Smooth muscle cell (in vitro differentiated cells): ENCODE data around the gene HAAO. TPM values are rescaled to one million over a fixed set of nuclear protein-coding genes. Genes with fewer than 3 reads are reported as not detected.
A peak's percentile ranks its signal among the peaks of the same experiment; 100 is the strongest.

Experiments used
- DNase-seq: peaks from one replicate; lab custom pipeline; 2025; ENCODE audit not compliant: unreplicated experiment; lab: John Stamatoyannopoulos, UW
- H2AFZ ChIP-seq: fragments of 200-600 bp; sonication (generic); 2 replicates; pipeline ENCODE4 v1.6.0; 2016; ENCODE audit warnings: antibody characterized with exemption, low read depth, mild to moderate bottlenecking
- H3F3A ChIP-seq: fragments of 200-600 bp; sonication (generic); 2 replicates; pipeline ENCODE4 v1.6.0; 2017; ENCODE audit warnings: antibody characterized with exemption, low read depth
- H3K27ac ChIP-seq: fragments of 200-600 bp; sonication (generic); 2 replicates; pipeline ENCODE4 v1.5.1; 2016; ENCODE audit warnings: low read depth, mild to moderate bottlenecking
- H3K27me3 ChIP-seq: fragments of 200-600 bp; sonication (generic); 2 replicates; pipeline ENCODE4 v1.6.1; 2016; ENCODE audit warnings: low read depth, mild to moderate bottlenecking
- H3K36me3 ChIP-seq: fragments of 200-600 bp; sonication (generic); 2 replicates; pipeline ENCODE4 v1.5.1; 2016; ENCODE audit warnings: low read depth
- H3K4me1 ChIP-seq: fragments of 200-600 bp; sonication (generic); 2 replicates; pipeline ENCODE4 v1.5.1; 2016; ENCODE audit warnings: low read depth
- H3K4me2 ChIP-seq: fragments of 200-600 bp; sonication (generic); 2 replicates; pipeline ENCODE4 v1.6.0; 2016; ENCODE audit warnings: mild to moderate bottlenecking
- H3K4me3 ChIP-seq: fragments of 200-600 bp; sonication (generic); 2 replicates; pipeline ENCODE4 v1.5.1; 2016; ENCODE audit warnings: mild to moderate bottlenecking
- H3K79me2 ChIP-seq: fragments of 200-600 bp; sonication (generic); 2 replicates; pipeline ENCODE4 v1.6.0; 2016; ENCODE audit warnings: low read depth, mild to moderate bottlenecking
- H3K9ac ChIP-seq: fragments of 200-600 bp; sonication (generic); 2 replicates; pipeline ENCODE4 v1.6.0; 2016; ENCODE audit warnings: low read depth
- H3K9me3 ChIP-seq: fragments of 200-600 bp; sonication (generic); replicated peaks from 2 replicates; pipeline ENCODE4 v1.5.1; 2016; ENCODE audit warnings: low read depth
- H4K20me1 ChIP-seq: fragments of 200-600 bp; sonication (generic); 2 replicates; pipeline ENCODE4 v1.6.0; 2016; ENCODE audit warnings: low read depth
- WGBS: methylation state at CpG from one replicate; pipeline ENCODE4 v1.1.7; 2016; ENCODE audit warnings: low lambda C conversion rate; 5-methylcytosine and 5-hydroxymethylcytosine counted together
- polyA plus RNA-seq: library from polyadenylated mRNA; unstranded; fragments of >200 nt; fragmentation: Nextera tagmentation; extraction: Ambion mirVana; gene quantifications from 2 replicates; pipeline ENCODE4 v1.2.1, GENCODE V29; 2016
- total RNA-seq: library from RNA; depleted of rRNA; stranded (reverse); fragments of >200 nt; gene quantifications from 2 replicates; pipeline ENCODE4 v1.2.3, GENCODE V29; 2014
- TF ChIP-seq, protein P1 (sequence below): fragments of 200-600 bp; sonication (generic); IDR thresholded peaks from 2 replicates; pipeline ENCODE4 v1.5.1; 2017; ENCODE audit warnings: borderline replicate concordance, mild to moderate bottlenecking, antibody characterized with exemption; ENCODE audit not compliant: insufficient read depth, poor library complexity, severe bottlenecking

The HAAO gene
- total and polyA plus RNA-seq, 2 experiments from 2014 or later = 4.5 to 10.3 TPM

DNA sequence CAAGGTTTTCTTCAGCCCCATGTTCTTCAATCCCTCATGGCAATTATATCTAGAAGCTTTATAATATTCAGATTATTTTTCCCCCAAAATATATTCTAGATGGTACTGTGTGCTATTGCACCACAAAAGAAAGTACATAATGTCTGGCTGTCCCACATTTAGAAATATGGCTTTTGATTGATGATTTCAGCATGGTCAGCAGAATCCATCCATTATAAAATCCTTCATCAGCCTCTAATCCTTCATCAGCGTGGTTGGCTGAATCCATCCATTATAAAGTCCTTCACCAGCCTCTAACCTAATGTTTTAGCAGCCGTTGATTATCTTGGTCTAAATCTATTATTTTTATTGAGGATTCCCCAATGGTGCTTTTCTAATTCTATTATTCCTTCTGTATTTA lies 23.3 kb upstream of the HAAO start:
- no peak overlapping the region for H3K27ac ChIP-seq
- H3F3A ChIP-seq = no peaks in the 10 kb centered on the region
- no peak overlapping the region for H3K9ac ChIP-seq
- H2AFZ ChIP-seq = no peak overlapping the region
- H4K20me1 ChIP-seq = no peaks in the 10 kb centered on the region
- DNase-seq = no peak
- no peaks in the 10 kb centered on the region for H3K27me3 ChIP-seq
- H3K79me2 ChIP-seq = no peaks in the 10 kb centered on the region
- TF ChIP-seq, protein P1, sequence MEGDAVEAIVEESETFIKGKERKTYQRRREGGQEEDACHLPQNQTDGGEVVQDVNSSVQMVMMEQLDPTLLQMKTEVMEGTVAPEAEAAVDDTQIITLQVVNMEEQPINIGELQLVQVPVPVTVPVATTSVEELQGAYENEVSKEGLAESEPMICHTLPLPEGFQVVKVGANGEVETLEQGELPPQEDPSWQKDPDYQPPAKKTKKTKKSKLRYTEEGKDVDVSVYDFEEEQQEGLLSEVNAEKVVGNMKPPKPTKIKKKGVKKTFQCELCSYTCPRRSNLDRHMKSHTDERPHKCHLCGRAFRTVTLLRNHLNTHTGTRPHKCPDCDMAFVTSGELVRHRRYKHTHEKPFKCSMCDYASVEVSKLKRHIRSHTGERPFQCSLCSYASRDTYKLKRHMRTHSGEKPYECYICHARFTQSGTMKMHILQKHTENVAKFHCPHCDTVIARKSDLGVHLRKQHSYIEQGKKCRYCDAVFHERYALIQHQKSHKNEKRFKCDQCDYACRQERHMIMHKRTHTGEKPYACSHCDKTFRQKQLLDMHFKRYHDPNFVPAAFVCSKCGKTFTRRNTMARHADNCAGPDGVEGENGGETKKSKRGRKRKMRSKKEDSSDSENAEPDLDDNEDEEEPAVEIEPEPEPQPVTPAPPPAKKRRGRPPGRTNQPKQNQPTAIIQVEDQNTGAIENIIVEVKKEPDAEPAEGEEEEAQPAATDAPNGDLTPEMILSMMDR = no peak
- no peak overlapping the region for H3K4me3 ChIP-seq
- no peaks in the 10 kb centered on the region for H3K9me3 ChIP-seq
- no peaks in the 10 kb centered on the region for H3K4me1 ChIP-seq
- H3K4me2 ChIP-seq = no peak overlapping the region
- 41% methylated on average over 2 of the region's 2 CpGs for WGBS
- no peaks in the 10 kb centered on the region for H3K36me3 ChIP-seq

DNA sequence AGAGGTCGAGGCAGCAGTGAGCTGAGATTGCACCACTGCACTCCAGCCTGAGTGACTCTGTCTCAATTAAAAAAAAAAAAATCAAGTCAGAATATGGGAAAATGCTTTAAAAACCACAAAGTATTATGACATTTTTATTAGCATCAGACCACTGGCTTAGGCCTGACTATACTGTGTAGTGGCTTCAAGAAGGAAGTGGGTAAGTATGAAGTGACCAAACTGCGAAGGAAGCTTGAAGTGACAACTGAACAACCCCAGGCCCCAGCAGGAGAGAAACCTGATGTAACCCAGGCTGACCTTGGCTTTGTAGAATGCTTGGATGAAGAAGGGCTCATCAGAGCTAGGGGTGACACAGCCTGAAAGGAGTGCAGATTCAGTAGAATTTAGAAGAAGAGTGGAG lies 21.4 kb upstream of the HAAO start:
- Histone ChIP-seq H3K79me2 (no peaks in the 10 kb centered on the region), H3K27ac (no peak overlapping the region), H3F3A (no peaks in the 10 kb centered on the region), H3K36me3 (no peaks in the 10 kb centered on the region), H3K9me3 (no peaks in the 10 kb centered on the region), H3K4me3 (no peak overlapping the region), H4K20me1 (no peaks in the 10 kb centered on the region), H2AFZ (no peak overlapping the region), H3K4me1 (peaks cover 6% of the 10 kb centered on the region), H3K27me3 (no peaks in the 10 kb centered on the region), H3K4me2 (no peak overlapping the region), H3K9ac (no peak overlapping the region)
- 89% methylated on average over 2 of the region's 2 CpGs for WGBS
- DNase-seq = no peak
- TF ChIP-seq, protein P1 = no peak

- DNase-seq = no peak
- Histone ChIP-seq H4K20me1 (no peaks in the 10 kb centered on the region), H3F3A (no peaks in the 10 kb centered on the region), H3K36me3 (no peaks in the 10 kb centered on the region), H3K27me3 (no peaks in the 10 kb centered on the region), H3K9me3 (no peaks in the 10 kb centered on the region), H3K4me2 (no peak overlapping the region), H3K4me3 (no peak overlapping the region), H3K79me2 (no peaks in the 10 kb centered on the region), H2AFZ (no peak overlapping the region), H3K9ac (no peak overlapping the region), H3K4me1 (peaks cover 6% of the 10 kb centered on the region), H3K27ac (no peak overlapping the region)
- TF ChIP-seq, protein P1 = peak; percentile 43
- 0% methylated on average over 1 of the region's 1 CpG for whole genome bisulfite sequencing
These were observed 20.6 kb upstream of the HAAO start for GRCh38 chr2:42812899-42813479.
